ELR (cell line): ENCODE measurements around the gene MANF.
"Not testable (repeated sequence)": the region's sequence is repeated elsewhere in the genome, so short reads cannot be mapped to it uniquely, and the experiment has no call there.

ENCODE experiments used
- DNase-seq: peaks from one replicate; pipeline ENCODE4 v3.0.0-alpha.2; 2015; ENCODE audit warnings: low read depth

Gene MANF

DNA sequence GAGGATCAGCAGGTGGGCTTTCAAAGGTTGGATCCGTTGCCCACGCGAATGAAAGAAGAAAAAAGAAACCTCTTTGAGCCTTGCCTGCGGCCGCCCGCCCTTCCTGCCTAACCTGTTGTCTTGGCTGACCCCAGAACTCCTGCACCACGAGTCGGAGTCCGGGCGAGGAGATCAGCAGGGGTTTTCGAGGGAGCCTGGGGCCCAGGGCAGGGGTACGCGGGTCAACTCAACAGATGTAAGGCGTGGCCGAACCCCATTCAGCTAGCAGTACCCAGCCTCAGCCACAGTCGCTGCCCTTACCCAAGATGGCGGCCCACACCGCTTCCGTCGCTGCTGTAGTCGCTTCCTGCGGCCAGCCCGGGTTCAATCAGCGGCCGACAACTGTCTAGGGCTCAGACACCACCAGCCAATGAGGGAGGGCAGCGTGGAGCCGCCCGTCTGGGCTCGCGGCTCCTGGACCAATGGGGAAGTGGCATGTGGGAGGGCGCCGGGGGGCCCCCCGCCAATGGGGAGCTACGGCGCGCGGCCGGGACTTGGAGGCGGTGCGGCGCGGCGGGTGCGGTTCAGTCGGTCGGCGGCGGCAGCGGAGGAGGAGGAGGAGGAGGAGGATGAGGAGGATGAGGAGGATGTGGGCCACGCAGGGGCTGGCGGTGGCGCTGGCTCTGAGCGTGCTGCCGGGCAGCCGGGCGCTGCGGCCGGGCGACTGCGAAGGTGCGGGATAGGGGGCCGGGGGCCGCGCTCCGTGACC is at the start of gene MANF:
Gene MANF (plus strand): TSS at position 566 of the 748 bp plus-strand sequence. CDS start 52 bp downstream, at position 618.
- peak; percentile 96 for DNase-seq

- no peak for DNase-seq
Observed at GRCh38 chr3:51336261-51336660, 48.8 kb upstream of the MANF start.

- no peak for DNase-seq
Observed at GRCh38 chr3:51337666-51338065, 47.4 kb upstream of the MANF start.

GRCh38 chr3:51338632-51339031 is 46.5 kb upstream of the MANF start:
- DNase-seq = no peak

GRCh38 chr3:51340013-51340829 is 44.9 kb upstream of the MANF start:
- peak; percentile 93 for DNase-seq

DNA sequence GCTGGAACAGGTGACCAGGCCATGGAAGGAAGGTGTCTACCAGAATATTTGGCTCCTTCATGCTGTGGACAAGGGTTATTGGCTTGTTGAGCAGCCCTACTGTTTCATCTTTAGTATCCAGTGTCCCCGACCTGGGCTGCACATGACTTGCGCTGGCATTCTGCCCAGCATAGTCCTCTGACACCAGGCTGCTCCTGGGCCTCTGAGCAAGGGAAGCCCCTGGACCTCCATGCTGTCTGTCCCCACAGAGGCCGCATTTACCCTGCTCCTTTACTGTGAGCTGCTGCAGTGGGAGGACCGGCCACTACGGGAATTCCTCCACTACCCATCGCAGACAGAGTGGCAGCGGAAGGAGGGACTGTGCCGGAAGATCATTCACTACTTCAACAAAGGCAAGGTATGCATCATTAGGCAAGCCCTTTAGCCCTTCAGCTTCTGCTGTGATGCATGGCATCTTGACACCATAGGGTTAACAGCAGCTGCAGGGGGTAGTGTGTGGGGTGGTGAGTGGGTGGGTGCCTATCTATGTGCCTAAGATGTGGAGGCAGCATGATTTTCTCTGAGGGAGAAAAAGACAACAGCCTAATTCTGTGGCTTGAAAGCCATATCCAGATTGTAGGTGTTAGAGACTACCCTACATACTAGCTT is 44.0 kb upstream of the MANF start:
- peak; percentile 46 for DNase-seq

GRCh38 chr3:51343918-51344687 is 41.0 kb upstream of the MANF start:
- peak; percentile 77 for DNase-seq

DNA sequence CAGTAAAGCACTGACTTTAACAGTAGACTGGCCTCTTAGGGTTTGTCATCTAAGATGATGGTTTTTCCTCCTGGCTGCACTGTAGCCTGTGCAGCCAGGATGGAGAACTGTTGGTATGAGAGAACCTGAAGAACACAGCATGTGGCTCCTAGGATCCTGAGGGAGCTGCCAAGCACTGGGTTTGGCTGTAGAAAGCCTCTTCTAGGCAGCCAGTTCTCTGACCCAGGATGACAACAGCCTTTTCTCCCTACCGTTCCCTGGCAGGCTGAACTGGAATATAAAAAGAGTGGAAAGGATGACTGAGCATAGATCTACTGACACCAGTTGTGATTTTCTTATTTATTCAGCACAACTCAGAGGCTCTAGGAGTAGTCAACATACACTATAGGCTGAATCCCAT is 34.3 kb upstream of the MANF start:
- DNase-seq = no peak

DNA sequence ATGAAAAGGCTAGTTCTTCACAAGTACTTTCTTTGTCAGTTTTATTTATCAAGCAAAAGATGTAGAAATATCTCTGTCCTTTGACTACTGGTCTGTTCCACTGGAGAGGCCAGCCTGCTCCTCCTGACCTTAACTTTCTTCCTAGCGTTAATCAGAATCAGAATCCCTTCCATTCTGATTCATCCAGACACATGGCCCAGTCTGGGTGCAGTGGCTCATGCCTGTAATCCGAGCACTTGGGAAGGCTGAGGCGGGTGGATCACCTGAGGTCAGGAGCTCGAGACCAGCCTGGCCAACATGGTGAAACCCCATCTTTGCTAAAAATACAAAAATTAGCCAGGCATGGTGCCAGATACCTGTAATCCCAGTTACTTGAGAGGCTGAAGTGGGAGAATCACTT is 32.0 kb upstream of the MANF start:
- DNase-seq = no peak

DNA sequence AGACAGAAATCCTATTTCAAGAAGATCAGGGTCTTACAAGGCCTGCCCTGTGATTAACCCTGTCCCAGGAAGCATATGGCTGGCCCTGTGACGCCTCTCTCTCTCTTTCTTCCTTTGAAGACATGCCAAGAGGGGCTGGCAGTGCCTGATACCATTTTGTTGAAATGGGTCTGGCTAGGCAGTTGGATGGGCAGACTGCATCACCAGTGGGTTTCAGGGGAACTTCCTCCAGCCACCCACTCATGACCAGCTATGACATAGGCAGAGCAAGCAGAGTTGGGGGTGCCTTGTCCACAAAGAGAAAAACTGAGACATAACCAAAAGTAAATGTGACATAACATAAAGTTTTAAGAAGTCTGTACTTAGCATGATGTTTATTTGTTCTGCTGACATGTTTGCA is 31.4 kb upstream of the MANF start:
- no peak for DNase-seq

DNA sequence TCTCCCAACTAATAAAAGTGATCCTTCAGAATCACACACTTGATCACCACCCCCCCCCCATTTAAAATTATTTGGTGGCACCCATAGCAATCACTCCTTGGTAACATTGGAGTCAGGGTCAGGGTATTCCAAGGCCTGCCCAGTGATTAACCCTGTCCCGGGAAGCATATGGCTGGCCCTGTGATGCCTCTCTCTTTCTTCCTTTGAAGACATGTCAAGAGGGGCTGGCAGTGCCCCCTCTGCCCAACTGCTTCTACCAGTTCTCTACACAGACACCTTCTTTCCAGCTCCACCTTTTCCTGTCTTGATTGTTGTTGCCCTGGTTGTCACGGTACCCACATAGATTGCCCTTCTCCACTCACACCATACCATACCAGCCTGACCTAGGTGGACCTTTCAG is 30.9 kb upstream of the MANF start:
- DNase-seq = no peak

- no peak for DNase-seq
Observed at GRCh38 chr3:51354731-51355615, 30.1 kb upstream of the MANF start.

DNA sequence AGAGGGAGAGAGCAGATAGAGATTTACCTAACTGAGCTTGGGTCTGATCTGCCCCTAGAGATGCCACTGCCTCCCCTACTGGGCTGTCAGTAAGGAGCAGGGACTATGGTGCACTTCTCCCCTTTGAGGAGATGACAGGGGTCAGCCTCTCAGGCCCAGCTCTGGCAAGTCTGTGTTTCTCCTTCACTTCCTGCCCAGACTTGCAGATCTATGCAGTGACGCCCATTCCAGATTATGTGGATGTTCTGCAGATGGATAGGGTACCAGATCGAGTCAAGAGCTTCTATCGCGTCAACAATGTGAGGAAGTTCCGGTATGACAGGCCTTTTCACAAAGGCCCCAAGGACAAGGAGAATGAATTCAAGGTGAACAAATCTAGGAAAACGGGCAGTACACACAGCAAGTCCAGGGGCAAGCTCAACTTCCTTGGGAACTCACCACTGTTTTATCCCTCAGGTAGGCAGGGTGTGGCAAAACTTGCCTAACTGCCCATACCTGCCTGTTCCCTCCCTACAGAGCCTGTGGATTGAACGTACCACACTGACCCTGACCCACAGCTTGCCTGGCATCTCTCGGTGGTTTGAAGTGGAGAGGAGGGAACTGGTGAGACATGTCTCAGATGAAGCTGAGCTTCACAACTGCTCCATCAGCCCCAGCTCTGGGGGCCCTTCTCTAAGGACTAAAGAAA is 29.1 kb upstream of the MANF start:
- DNase-seq = no peak

- DNase-seq = no peak
Observed at GRCh38 chr3:51357856-51358255, 27.2 kb upstream of the MANF start.

- no peak for DNase-seq
Observed at GRCh38 chr3:51358981-51359380, 26.1 kb upstream of the MANF start.

- DNase-seq = no peak
Observed at GRCh38 chr3:51360806-51361205, 24.3 kb upstream of the MANF start.

- no peak for DNase-seq
Observed at GRCh38 chr3:51361746-51362145, 23.3 kb upstream of the MANF start.

- no peak for DNase-seq
Observed at GRCh38 chr3:51362476-51362875, 22.6 kb upstream of the MANF start.

- not testable (repeated sequence) for DNase-seq
Observed at GRCh38 chr3:51368276-51368675, 16.8 kb upstream of the MANF start.

GRCh38 chr3:51371943-51372557 is 13.0 kb upstream of the MANF start:
- peak; percentile 78 for DNase-seq
